ACC112 (cell line): ENCODE data around the gene RNF183.

Experiments used
- H2AFZ ChIP-seq: fragments of 200-600 bp; sonication (generic); one replicate; pipeline ENCODE4 v1.6.0; 2017; ENCODE audit warnings: antibody characterized with exemption, low read length; ENCODE audit not compliant: unreplicated experiment
- H3K27ac ChIP-seq: fragments of 200-600 bp; sonication (generic); 2 replicates; pipeline ENCODE4 v1.5.1; 2014; ENCODE audit warnings: low read depth, mild to moderate bottlenecking, antibody characterized with exemption, low read length, moderate library complexity
- H3K27me3 ChIP-seq: fragments of 200-600 bp; sonication (generic); 2 replicates; pipeline ENCODE4 v1.6.1; 2014; ENCODE audit warnings: mild to moderate bottlenecking, antibody characterized with exemption, low read length, moderate library complexity, mixed read lengths; ENCODE audit not compliant: insufficient read depth
- H3K36me3 ChIP-seq: fragments of 200-600 bp; sonication (generic); 2 replicates; pipeline ENCODE4 v1.6.1; 2016; ENCODE audit warnings: mild to moderate bottlenecking, antibody characterized with exemption, low read length, moderate library complexity, mixed read lengths; ENCODE audit not compliant: insufficient read depth
- H3K4me1 ChIP-seq: fragments of 200-600 bp; sonication (generic); one replicate; pipeline ENCODE4 v1.6.1; 2016; ENCODE audit warnings: low read length, mixed read lengths; ENCODE audit not compliant: insufficient read depth, unreplicated experiment, control insufficient read depth
- H3K4me3 ChIP-seq: fragments of 200-600 bp; sonication (generic); 2 replicates; pipeline ENCODE4 v1.5.1; 2014; ENCODE audit warnings: mild to moderate bottlenecking, low read depth, low read length
- H3K79me2 ChIP-seq: fragments of 200-600 bp; sonication (generic); one replicate; pipeline ENCODE4 v1.6.0; 2016; ENCODE audit warnings: low read length; ENCODE audit not compliant: control insufficient read depth, unreplicated experiment, insufficient read depth

Gene RNF183

DNA sequence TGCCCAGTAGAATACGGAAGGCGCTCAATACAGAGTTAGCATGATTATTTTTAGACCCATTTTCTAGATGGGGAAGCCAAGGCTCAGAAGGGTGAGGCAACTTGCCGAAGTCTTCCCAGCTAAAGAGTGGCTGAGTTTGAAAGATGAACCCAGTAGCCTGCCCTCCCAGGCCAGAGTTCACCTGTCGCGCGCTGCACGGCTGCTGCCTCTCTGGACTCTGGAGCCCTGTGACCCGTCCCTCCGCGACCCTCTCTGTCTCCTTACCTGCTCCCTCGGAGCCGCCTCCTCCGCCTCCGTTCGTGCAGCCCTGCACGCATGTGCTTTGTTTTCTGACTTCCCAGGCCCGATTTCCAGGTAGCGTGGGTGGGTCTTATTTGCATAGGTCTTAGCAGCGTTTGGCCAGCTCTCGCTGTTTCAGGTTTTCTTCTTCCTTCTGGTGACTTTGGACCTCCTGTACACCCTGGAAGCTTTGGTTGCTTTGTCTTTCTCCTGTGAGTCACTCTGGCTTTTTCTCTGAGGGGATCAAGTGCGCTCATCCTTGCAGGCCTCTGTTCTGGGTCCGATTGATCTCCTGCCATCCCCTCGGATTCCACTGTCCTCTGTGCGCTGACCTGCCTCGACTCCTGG, at the start of gene RNF183:
RNF183 (minus strand) TSS at position 585 of the 627 bp plus-strand sequence. CDS start 5,192 bp downstream, outside the sequence.
- Histone ChIP-seq H3K4me3 (no peak within 1 kb of the TSS), H3K36me3 (no peaks in the 10 kb centered on the region), H2AFZ (no peak within 1 kb of the TSS)

GRCh38 chr9:113352411-113352810, 49.2 kb upstream of the RNF183 start:
- Histone ChIP-seq H3K27me3 (peaks cover 74% of the 10 kb centered on the region), H3K4me1 (no peaks in the 10 kb centered on the region), H3K36me3 (no peaks in the 10 kb centered on the region), H3K79me2 (no peaks in the 10 kb centered on the region), H2AFZ (no peak overlapping the region), H3K27ac (no peak overlapping the region), H3K4me3 (no peak overlapping the region)

More for the DNA sequence above, at the start of gene RNF183:
- Histone ChIP-seq H3K79me2 (no peaks in the 10 kb centered on the region), H3K27me3 (no peaks in the 10 kb centered on the region; the same call in 1 of the 2 replicates), H3K4me1 (no peaks in the 10 kb centered on the region), H3K27ac (no peak within 1 kb of the TSS)

GRCh38 chr9:113352006-113352405, 48.8 kb upstream of the RNF183 start:
- no peak overlapping the region for H2AFZ ChIP-seq

GRCh38 chr9:113350937-113351336, 47.8 kb upstream of the RNF183 start:
- Histone ChIP-seq H3K36me3 (no peaks in the 10 kb centered on the region), H3K27ac (no peak overlapping the region), H3K4me3 (no peak overlapping the region), H3K79me2 (no peaks in the 10 kb centered on the region), H3K27me3 (peaks cover 62% of the 10 kb centered on the region), H3K4me1 (no peaks in the 10 kb centered on the region), H2AFZ (no peak overlapping the region)

More at GRCh38 chr9:113352006-113352405, 48.8 kb upstream of the RNF183 start:
- Histone ChIP-seq H3K27me3 (peaks cover 70% of the 10 kb centered on the region), H3K79me2 (no peaks in the 10 kb centered on the region), H3K4me1 (no peaks in the 10 kb centered on the region), H3K4me3 (no peak overlapping the region), H3K27ac (no peak overlapping the region), H3K36me3 (no peaks in the 10 kb centered on the region)

GRCh38 chr9:113350107-113350661, 47.0 kb upstream of the RNF183 start:
- H3K79me2 ChIP-seq, result no peaks in the 10 kb centered on the region
- no peaks in the 10 kb centered on the region for H3K4me1 ChIP-seq
- H3K27ac ChIP-seq, result no peak overlapping the region
- H3K27me3 ChIP-seq, result peaks cover 59% of the 10 kb centered on the region
- peak overlapping the region; percentile 60 for H3K4me3 ChIP-seq
- no peak overlapping the region for H2AFZ ChIP-seq
- H3K36me3 ChIP-seq, result no peaks in the 10 kb centered on the region

GRCh38 chr9:113349445-113350094, 46.4 kb upstream of the RNF183 start, which contains the start of gene BSPRY:
Gene BSPRY, plus strand, starts transcription at chr9:113349541. Its CDS starts 39 bp downstream, at chr9:113349580.
- no peaks in the 10 kb centered on the region for H3K79me2 ChIP-seq
- H2AFZ ChIP-seq, result no peak within 1 kb of the TSS
- H3K4me1 ChIP-seq, result no peaks in the 10 kb centered on the region
- no peaks in the 10 kb centered on the region for H3K36me3 ChIP-seq
- peak within 1 kb of the TSS; percentile 60 for H3K4me3 ChIP-seq
- peaks cover 53% of the 10 kb centered on the region for H3K27me3 ChIP-seq
- no peak within 1 kb of the TSS for H3K27ac ChIP-seq

GRCh38 chr9:113349066-113349444, 45.9 kb upstream of the RNF183 start:
- Histone ChIP-seq H3K79me2 (no peaks in the 10 kb centered on the region), H3K36me3 (no peaks in the 10 kb centered on the region), H3K4me1 (no peaks in the 10 kb centered on the region), H3K27ac (no peak overlapping the region), H3K4me3 (no peak overlapping the region), H3K27me3 (peaks cover 48% of the 10 kb centered on the region), H2AFZ (no peak overlapping the region)

GRCh38 chr9:113348437-113348836, 45.3 kb upstream of the RNF183 start:
- Histone ChIP-seq H3K36me3 (no peaks in the 10 kb centered on the region), H3K27ac (no peak overlapping the region), H3K27me3 (peaks cover 45% of the 10 kb centered on the region)

GRCh38 chr9:113345671-113346070, 42.5 kb upstream of the RNF183 start:
- Histone ChIP-seq H2AFZ (no peak overlapping the region), H3K4me3 (no peak overlapping the region), H3K27ac (no peak overlapping the region), H3K4me1 (no peaks in the 10 kb centered on the region), H3K27me3 (peaks cover 22% of the 10 kb centered on the region), H3K79me2 (no peaks in the 10 kb centered on the region), H3K36me3 (no peaks in the 10 kb centered on the region)

More at GRCh38 chr9:113348437-113348836, 45.3 kb upstream of the RNF183 start:
- H3K4me1 ChIP-seq, result no peaks in the 10 kb centered on the region
- H2AFZ ChIP-seq, result no peak overlapping the region
- no peak overlapping the region for H3K4me3 ChIP-seq
- no peaks in the 10 kb centered on the region for H3K79me2 ChIP-seq

- no peaks in the 10 kb centered on the region for H3K4me1 ChIP-seq
- no peak overlapping the region for H3K4me3 ChIP-seq
- no peaks in the 10 kb centered on the region for H3K79me2 ChIP-seq
- no peak overlapping the region for H2AFZ ChIP-seq
- peaks cover 17% of the 10 kb centered on the region for H3K27me3 ChIP-seq
- no peak overlapping the region for H3K27ac ChIP-seq
- H3K36me3 ChIP-seq, result no peaks in the 10 kb centered on the region
These were observed 42.0 kb upstream of the RNF183 start for GRCh38 chr9:113345190-113345589.
